Superior temporal gyrus (tissue), 1 donor: ENCODE measurements around the gene RSPH4A.
A peak's percentile ranks its signal among the peaks of the same experiment; 100 is the strongest.
"Not testable (repeated sequence)": the region's sequence is repeated elsewhere in the genome, so short reads cannot be mapped to it uniquely, and the experiment has no call there.

ENCODE experiments used
- DNase-seq: peaks from one replicate; pipeline ENCODE4 v3.0.0-alpha.2; 2016; ENCODE audit errors: extremely low spot score

RSPH4A gene

DNA sequence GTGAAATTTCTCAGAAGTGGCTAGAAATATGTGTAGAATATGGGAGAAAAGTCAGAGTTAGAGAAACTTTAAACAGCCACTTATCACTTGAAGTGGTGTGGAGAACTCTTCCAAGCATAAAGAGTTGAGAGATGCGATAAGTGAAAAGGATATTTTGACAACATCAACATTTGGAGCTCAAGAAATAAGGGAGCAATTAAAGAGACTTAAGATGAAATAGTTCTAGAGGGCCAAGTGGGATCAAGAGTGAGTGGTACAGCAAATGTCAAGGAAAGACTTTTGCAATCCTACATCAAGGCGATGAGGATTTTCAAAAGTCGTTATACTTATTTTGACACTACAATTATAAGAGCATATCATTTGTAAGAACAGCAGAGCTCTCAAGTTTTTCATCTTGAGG is 9.6 kb downstream of the RSPH4A start:
- DNase-seq: no peak

DNA sequence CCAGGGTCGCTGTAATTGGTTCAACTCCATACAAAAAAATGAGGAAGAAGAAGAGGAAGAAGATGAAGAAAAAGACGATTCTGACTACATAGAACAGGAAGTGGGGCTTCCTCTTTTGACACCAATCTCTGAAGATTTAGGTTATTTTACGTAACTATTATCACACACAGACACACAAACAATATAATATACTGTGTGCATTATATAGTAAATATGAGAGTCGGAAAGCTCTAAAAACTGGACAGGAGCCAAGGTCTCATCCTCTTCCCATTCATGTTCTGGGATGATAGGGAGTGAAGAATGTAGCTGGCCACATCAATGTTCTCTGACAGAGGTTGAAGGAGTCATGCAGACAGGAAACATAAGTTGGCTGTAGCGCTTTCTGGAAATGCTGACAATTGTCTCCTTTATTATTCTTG is 13.3 kb downstream of the RSPH4A start:
- no peak for DNase-seq

DNA sequence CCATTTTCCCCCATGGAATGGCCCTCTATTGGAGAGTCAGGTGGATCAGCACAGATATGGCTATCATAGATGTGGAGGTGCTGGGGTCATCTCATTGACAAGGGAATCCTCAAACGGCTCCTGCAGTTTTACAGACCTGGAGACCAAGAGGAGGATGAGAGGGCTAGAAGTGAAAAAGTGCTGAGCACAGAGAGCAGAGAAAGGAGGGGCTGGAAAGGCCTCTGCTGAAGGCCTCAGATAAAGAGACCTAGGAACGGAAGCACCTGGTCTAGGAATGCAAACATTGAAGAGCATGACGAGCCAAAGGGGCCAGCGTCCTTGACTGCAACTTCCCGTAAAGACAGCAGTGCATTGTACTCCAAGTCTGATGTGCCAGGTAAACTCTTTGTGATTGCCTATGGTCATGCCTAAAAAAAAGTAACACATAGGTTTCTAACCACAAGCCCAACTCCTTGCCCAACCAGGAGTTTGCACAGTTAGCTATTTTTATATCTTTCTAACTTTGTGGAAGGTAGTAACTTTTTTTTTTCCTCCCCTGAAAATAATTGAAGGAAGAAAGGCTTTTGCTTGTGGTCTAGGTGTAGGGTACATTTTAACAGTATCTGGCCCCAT is 15.2 kb downstream of the RSPH4A start:
- DNase-seq: no peak

DNA sequence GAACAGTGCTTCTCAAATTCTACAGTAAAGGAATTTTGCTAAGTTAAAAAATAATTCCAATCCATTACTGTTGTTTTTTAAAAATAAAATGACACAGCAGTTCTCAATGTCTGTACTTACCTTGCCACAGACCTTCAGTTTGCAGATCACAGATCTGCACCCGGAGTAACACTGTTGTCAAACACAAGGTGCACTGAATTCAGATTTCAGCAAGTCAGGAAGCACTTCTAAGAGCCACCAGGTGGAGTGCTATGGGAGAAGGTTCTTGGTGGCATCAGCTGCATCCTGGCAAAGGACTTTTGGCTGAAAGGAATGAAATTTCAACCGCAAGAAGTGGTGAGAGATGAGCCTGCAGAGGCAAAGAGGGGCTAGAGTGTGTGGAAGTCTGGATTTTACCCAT is 17.4 kb downstream of the RSPH4A start:
- DNase-seq: no peak

DNA sequence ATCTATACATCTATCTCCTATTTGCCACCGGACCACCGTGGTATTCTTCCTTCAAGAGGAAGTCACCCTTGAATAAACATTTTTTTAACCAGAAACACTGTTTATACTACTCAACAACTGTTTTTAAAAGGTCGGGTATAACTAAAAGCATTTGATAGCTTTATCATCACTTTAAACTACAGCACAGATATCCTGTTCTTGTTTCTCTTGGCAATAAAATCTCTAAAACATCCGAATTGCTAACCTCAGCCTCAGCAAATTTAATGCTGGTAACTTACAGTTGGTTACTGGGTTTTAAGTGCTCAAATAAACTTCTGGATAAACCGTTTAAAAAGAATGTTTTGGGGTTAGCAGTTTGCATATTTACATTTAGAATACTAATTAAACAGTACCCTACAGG is 31.9 kb downstream of the RSPH4A start:
- DNase-seq: no peak

DNA sequence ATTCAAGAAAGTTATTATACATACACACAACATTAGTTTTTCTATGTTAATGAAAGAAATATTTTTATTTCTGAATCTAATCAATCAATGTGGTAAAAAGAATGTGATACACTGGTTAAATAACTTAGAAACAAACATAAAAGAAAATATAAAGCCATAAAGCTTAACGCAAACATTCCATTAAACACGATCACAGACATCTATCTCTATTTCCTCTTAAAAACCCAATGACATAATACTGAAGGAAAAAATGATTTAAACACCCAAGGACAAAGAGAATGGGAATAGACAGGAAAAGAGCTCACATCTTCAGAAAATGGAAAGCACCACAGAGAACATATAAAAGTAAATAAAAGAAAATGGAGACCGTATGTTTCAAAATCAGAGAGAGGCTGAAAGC is 32.9 kb downstream of the RSPH4A start:
- DNase-seq: no peak

DNA sequence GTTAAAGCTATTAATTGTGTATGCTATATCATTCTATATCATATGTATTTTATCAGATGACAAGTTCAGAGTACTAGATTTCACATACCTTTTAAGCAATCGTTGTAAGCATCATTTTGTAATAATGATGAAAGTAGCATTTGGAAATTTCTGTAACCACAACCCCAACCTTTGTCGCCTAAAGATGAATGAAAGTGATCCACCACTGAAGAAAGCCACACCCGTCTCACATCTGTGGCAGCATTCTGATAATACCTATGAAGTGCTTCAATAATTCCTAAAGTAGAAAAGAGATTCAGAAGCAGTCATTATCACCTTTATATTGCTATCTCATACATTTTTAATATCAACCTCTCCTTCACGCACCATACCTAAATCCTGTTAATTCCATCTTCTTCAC is 35.6 kb downstream of the RSPH4A start:
- DNase-seq: no peak

DNA sequence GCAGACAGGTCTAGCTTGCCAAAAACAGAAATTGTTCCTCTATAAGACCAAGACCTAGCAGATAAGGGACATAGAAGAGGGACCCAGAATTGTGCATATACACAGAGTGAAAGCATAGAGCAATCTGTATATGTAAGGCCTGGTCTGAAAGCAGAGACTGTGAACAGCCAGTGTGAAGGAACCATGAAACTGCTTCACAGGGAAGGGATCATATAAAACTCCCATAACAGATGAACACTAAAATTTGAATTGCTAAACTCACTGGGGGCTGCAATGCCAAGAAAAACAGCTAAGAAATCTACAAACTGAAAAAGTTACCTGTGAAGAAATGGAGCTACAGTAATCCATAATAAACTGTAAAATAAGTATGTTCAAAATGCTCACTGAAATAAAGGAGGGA is 45.3 kb downstream of the RSPH4A start:
- no peak for DNase-seq

DNA sequence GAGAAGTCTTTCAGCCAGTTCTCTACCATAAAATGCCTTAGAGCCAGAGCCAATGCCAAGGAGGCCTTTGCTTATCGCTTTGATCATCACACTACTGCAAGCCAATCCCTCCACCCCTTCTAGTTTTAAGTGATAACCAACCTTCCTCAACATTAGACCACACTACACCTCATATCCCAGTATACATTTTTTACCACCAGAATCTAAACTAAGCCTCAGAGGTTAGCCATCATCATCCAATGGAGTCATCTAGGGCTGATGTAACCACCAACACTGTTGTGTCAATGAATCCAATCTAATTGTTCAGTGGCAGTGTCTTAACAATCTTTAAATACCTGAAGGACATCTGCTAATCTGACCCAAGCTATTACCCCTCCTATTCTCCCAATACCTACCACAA is 45.9 kb downstream of the RSPH4A start:
- no peak for DNase-seq

DNA sequence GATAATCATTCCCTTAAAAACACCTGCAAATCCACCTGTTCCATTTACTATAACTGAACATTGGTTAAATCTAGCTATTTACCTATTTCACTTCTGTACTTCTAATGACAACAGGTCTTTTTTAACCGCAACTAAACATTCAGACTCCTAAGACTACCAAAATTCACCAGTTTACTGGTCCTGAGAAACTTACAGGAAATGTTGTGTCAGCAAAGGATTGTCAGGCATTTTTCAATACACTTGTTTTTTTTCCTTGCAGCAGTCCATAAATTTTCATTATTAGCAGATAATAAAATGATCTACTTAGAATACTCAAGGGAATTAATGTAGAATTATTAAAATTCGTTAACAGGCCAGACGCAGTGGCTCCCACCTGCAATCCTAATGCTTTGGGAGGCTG is 47.0 kb downstream of the RSPH4A start:
- DNase-seq: no peak

DNA sequence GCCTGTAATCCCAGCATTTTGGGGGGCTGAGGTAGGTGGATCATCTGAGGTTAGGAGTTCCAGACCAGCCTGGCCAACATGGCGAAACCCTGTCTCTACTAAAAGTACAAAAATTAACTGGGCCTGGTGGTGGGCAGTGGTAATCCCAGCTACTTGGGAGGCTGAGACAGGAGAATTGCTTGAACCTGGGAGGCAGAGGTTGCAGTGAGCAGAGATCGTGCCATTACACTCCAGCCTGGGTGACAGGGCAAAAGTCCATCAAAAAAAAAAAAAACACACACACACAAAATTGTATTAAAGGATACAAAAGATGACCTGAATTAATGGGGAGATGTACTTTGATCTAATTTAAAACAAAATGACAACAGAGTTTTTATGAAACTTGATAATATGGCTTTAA is 47.9 kb downstream of the RSPH4A start:
- DNase-seq: not testable (repeated sequence)

DNA sequence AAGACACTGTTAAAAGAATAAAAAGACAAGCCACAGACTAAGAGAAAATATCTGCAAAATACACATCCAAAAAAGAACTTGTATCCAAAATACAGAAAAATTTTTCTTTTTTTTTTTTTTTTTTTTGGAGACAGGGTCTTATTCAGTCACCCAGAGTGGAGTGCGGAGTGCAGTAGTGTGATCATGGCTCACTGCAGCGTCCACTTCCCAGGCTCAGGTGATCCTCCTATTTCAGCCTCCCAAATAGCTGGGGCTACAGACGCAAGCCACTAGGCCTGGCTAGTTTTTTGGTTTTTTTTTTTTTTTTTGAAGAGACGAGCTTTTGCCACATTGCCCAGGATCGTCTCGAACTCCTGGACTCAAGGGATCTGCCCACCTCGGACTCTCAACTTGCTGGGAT is 49.2 kb downstream of the RSPH4A start:
- no peak for DNase-seq

DNA sequence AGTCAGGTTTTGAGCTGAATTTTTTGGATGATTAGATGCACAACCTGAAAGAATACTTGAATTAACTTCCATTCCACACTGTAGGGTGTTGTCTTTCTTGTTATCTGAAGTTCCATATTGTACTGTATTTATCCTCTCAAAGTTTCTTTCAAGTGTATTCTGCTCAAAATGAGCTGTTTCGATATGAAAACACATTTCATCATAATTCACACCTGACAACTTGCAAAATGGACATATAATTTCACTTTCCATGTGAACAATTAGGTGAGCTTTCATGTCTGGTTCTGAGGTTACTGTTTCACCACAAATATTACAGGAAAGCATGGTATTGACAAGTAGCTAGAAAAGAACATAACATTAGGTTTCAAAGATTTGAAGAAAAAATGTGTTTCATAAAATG is 50.6 kb downstream of the RSPH4A start:
- no peak for DNase-seq

DNA sequence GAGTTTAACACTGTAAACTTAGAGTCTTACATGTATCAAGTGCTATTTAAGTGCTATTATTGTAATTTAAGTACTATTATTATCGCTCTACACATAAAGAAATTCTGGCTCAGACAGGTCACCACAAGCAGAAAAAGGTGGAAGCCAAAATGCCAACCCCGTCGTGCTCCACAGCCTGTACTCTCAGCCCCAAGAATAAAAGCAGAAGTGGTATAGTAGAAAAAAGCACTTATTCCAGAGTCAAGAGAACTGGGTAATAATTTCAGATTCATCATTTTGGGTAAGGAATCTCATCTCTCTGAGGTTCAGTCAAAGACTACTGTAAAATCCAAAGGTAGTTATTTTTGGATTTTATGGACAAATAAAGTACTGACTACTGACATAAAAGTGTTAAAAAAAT is 51.3 kb downstream of the RSPH4A start:
- DNase-seq: no peak

DNA sequence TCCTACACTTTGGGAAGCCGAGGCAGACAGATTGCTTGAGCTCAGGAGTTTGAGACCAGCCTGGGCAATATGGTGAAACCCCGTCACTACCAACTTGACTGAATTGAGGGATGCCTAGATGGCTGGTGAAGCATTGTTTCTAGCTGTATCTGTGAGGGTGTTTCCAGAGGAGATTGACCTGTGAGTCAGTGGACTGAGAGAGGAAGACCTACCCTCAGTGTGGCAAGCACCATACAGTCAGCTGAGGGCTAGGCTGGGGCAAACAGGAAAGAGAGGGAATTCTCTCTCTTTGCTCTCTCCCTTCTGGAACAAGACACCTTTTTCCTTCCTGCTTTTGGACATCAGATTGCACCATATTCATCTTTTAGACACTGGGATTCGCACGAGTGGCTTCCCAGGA is 56.0 kb downstream of the RSPH4A start:
- no peak for DNase-seq

DNA sequence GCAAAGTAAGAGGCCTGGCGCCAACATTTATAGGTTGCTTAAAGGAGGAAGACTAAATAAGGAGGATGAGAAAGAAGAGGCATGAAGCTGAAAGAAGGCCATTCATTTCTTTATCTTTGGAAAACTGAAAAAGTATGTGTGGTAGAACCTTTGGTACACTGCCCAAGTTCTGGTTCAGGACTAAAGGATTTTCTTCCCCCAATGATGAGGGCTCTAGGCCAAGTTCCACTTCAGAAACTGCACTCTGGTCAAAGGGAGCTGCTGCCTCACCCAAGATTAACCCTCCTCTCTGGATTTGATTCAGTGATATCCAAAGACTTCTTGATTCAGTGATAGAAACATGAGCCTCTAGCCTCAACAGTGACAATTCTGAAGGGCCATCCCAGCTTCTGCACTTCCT is 59.7 kb downstream of the RSPH4A start:
- no peak for DNase-seq

DNA sequence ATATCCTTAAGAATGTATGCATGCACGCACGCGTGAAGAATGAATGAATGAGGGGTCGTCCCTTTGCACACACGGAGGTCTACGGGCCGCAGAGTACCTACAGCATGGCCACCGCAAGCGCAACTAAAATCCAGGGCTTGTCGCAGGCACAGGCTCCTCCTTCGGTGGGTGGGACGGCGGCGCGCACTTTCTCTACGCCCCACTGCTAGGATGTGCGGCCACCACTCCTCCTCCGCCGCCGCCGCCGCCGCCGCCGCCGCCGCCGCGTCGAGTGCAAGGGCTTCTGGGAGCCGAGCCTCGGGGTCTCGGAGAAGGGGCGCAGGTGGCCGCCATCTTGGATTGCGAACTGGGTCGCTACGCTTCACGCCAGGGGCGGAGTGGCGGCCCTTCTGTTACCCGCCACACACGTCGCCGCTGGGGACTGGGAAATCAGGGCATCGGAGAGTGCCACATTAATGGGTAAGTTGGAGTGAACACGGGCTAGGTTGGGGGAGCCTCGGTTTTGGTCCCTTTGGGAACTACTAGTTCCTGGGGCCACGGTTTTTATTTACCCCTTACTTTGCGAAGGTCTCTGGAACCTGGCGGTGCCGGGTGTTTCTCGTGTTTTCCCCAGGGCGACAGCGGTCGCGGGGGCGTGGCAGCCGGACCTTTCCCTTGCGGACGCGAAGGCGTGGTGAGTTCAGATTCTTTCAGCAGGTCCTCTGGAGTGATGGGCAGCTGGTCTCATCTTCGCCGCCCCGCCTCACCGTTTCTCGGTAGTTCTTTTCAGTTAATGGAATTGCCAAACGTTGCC is 64.8 kb downstream of the RSPH4A start, which contains the start of gene KPNA5:
TSS of gene KPNA5 (plus strand) at position 332 of the 793 bp plus-strand sequence. CDS start at position 456, 124 bp downstream.
- DNase-seq: peak; percentile 88

DNA sequence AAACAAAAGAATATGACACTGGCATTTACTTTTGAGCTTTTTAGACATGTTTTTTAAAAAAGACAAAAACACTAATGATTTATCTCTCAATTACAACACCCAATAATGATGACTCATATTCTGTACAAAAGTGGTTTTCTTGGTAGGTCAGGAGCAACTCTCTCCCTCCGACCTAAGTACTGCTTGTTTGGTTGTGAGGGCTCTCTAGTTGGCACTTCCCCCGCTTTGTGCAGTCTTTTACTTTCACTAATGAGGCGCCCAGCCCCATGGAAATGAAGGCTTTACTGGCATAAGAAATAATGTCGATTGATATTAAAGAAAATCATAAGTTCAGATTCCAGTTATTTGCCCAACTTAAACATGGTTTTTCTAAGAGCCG is 66.0 kb downstream of the RSPH4A start:
- DNase-seq: peak; percentile 47
